H1 (cell line): Measurements from ENCODE around the gene DMAC2L. TPM values are rescaled to one million over a fixed set of nuclear protein-coding genes. Genes with fewer than 3 reads are reported as not detected.

Source experiments
- CHD2 ChIP-seq: IDR thresholded peaks from 2 replicates; pipeline ENCODE4 v1.6.1; 2012; ENCODE audit warnings: low read length, improper control_type of control experiment
- polyA plus RNA-seq, 7 experiments: library from polyadenylated mRNA; depleted of rRNA in 3 of 7; stranded (reverse) in 5 of 7; unstranded in 2 of 7; fragments of >200 nt in 5 of 7; fragments of 200-250 nt in 2 of 7; gene quantifications; 1 replicate in 5 of 7; 2 replicates in 1 of 7; 4 replicates in 1 of 7; pipeline versions ENCODE4 v1.2.1 to v1.2.3, GENCODE V29; 2011 to 2013; ENCODE audit warnings: missing spikeins in 2 of 7, mixed read lengths in 2 of 7
- total RNA-seq: library from RNA; stranded (reverse); fragmentation: NEBNext Ultra II Directional; extraction: Animal tissue kit (Norgen Biotek cat#: 25700); gene quantifications from 2 replicates; pipeline ENCODE4 v1.2.1, GENCODE V29; 2021

Gene DMAC2L
- total and polyA plus RNA-seq, 2 of the 8 experiments (the other 6 are each of a cell fraction or from before 2014, with no cell fraction given), result 20.3 to 28.9 TPM

DNA sequence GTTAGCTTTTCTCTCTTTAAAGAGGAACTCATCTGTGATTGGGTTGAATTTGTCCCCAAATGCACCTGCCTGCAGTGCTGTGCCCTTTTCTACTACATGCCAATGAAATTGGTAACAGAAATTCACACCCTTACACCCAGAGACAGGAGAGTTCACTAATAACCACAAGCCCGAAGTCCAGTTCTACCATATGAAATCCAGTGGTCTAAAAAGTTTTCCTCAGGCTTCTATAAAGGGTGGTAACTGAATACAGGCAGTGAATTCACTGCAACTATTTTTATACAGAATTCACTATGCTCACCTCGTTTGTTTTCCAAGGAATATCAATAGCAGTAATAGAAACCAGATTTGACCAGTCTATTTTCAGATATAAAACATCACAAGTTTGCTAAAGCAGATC, 49.3 kb upstream of the DMAC2L start (continued):
- TF ChIP-seq CHD2, result no peak
